NCI-H128 (cell line): ENCODE results near the gene MIEF1.

Experiments used
- DNase-seq: peaks from one replicate; lab custom pipeline; 2025; ENCODE audit not compliant: unreplicated experiment; lab: John Stamatoyannopoulos, UW

The MIEF1 gene

DNA sequence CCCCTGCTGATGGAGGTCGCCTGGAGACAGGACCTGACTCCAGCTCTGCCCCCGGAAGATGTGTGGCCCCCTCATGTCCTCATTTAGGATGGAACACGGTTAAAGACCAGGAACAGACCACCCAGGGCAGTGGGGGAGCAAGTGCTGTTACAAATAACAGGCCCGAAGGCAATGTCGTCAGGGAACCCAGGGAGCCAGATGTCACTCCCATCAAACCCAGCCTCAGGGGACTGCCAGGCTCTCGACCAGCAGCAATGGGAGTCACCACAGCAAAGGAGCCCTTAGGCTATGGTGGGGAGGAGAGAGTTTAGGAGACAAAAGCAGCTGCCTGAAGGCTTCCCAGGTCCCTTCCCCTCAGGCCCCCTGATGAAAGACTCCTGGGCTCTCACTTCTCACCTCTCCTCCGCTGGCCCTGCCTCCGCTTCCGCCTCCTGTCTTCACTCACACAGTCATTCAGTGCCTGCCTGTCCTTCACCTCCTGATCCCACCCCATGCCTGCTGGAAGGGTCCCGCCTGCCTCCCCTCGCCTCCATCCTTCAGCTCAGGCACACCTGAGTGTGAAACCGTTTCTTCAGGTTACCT, 26.1 kb downstream of the MIEF1 start:
- no peak for DNase-seq

GRCh38 chr22:39528681-39529486, 26.8 kb downstream of the MIEF1 start:
- peak; percentile 82 for DNase-seq

DNA sequence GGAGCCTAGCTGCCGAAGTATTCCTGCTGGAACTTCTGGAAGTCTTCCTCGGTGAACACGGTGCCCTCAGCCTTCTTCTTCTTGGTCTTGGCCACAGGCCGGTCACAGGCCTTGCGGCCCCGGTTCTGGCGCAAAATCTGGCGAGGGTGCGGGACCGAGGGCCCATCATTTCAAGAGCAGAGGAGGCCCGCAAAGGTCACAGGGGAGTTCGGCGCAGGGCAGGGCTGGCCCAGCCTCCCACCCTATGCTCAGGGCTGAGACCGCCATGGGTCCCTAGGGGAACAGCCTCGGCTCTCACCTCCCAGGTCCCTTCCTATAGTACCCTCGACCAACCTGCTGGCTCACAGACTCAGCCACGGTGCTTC, 27.4 kb downstream of the MIEF1 start:
- no peak for DNase-seq

DNA sequence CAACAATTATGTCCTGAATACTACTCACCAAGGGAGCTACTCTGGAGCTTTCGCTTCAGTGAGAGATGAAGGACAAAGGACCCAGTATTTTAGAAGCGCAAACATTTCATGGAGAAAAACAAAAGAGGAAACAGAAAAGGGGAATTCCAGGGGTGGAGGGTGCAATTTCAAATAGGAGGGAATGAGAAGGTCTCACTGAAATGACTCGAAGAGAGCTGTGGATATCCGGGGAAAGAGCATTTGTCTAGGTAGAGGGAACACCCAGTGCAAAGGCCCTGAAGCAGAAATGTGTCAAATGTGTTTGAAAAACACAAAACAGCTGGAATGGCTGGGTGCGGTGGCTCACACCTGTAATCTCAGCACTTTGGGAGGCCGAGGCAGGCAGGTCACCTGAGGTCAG, 28.0 kb downstream of the MIEF1 start:
- no peak for DNase-seq

DNA sequence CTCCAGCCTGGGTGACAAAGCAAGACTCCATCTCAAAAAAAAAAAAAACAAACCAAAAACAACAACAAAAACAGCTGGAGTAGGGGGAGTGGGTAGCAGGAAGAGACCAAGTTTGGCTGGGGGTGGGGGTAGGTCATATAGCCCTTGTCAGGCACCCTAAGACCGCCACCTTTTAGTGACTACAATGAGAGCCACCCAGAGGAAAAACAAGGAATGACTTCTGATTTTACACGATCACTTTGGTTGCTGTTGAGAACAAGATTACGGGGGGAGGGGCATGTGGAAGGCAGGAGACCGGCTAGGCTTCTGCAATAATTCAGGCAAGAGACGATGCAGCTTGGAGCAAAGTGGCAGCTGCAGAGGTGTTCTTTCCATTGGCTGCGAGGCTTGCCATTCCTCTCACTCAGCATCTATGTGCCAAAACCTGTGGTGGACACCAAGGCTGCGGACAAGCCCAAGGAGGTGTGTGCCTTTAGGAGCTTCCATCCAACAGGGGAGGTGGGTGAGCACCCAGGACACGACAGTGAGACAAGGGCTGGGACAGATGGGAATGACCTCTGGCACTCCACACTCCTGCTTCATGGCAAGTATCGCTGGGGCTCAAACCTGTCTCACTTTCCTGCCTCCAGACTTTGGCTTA, 28.7 kb downstream of the MIEF1 start:
- DNase-seq: no peak

- DNase-seq: peak; percentile 94
Observed at GRCh38 chr22:39532215-39533073, 30.4 kb downstream of the MIEF1 start, which contains the start of gene RPS19BP1. RPS19BP1 (minus strand) TSS chr22:39532748; CDS start chr22:39532738, 10 bp downstream.

DNA sequence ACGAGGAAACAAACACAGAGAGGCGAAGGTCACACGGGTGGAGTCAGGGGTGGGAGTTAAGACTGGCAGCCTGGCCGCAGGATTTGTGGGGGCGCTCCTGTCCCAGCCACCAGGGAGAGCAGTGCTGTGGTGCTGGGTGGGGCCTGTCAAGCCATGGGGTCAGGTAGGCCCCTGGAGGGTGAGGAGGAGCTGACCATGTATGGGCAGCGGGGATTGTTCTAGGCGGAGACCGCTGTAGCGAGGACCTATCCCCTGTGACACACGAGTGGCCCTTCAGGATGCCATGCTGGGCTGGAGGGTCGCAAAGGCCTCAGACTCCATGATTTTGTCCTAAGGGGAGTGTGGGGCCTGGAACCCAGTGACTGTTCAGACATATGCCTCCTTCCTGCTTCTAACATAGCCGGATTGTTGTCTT, 32.0 kb downstream of the MIEF1 start:
- no peak for DNase-seq

GRCh38 chr22:39534591-39535356, 32.7 kb downstream of the MIEF1 start:
- DNase-seq: peak; percentile 49

- DNase-seq: no peak
Observed at GRCh38 chr22:39535357-39535725, 33.3 kb downstream of the MIEF1 start.

DNA sequence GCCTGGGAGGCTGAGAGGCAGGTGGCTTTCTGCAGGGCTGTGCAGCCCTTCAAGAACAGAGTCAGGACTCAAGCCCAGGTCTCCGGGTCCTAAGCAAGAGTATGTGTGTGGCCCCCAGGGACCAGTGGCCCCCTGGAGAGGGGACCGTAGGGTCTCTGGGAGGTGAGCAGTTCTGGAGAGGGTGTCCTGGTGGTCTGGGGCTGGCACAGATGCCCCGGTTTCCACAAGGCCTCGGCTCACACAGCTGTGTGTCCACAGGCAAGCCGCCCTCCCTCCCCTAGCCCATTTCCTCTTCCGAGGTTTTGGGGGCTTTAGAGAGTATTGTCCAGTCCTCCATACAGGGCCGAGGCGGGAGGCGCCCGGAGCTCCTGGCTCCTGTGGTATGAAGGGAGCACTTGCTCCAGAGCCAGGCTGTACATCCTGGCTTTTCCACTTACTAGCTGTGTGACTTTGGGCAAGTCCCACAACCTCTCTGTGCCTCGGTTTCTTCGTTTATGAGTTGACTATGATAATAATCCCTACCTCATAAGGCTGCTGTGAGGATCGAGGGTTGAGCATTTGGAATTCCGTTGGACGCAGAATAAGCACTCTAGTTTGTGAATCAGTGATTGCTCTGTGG, 33.9 kb downstream of the MIEF1 start:
- no peak for DNase-seq

- no peak for DNase-seq
Observed at GRCh38 chr22:39536711-39537110, 34.6 kb downstream of the MIEF1 start.

- no peak for DNase-seq
Observed at GRCh38 chr22:39537975-39538374, 35.9 kb downstream of the MIEF1 start.

GRCh38 chr22:39543095-39543494, 41.0 kb downstream of the MIEF1 start:
- no peak for DNase-seq

DNA sequence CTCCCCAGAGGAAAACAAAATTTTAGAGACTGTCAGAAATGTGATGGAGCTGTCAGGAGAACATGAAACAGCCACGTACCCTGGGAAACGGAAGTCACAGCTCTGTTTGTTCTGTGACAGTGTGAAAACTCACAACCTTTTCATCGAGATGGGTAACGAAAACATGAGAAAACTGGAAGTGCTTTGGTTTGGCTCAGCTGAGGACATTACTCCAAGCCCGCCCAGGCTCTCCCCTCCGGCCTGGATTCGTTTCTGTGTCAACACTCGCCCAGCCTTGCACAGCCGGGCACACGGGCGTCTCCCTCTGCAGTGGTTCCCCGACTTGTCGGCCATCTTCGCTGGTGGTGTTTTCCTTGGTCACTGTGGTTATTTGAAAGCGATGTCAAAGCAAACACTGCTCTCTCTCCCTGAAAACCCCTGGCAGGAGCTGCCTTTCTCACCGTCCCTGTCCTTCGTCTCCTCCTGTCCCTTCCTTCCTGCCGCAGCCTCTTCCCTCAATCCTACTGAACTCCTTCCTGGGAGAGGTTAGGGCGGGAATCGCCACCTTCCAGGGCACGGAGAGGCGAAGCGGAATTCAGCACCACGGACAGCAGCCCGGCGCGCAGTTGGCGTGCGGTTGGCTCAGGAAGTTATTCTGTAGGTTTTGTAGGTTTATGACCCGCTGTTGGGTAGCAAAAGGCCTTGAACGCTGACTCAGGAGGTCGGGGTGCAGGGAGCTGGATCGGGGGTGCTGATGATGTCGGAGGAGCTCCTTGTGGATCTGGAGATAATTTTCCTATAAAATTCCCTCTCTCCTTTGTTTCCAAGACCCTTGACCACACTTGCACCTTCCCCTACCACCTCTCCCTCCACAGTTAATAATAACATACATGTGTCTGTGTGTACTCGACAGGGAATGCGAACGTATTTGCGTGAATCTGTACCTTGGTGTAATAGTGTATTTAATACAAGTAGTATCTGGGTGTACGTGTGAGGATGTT, 43.6 kb downstream of the MIEF1 start:
- no peak for DNase-seq

DNA sequence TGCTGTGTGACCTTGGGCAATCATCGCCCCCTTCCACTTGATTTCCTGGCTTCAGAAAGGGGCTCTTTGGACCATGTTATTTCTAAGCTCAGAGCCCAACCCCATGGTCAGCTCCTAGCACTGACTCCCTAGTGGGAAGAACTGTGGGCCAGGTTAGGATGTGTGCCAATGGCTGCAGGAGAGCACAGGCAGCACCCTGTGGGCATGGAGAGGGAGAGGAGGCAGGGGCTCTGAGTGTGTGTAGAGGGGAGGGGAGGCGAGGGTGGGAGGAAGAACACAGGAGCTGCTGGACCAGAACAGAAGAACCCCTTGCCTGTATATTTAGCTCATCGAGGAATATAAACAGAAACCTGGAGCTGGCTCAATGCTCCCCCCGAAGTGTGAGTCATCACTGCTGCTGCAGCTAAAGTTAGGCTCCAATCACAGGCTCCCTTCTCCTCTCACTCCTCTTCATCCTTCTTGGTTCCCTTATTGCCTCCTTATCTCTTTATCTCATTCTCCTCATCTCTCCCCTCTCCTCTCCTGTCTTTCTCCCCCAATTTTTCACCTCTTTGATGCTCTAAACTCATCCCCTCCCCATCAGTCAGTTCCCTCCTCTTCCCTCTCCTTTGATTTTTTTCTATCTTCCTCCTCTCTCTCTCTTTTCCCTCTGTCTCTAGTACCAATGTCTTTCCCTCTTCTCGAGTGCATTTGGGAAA, 44.9 kb downstream of the MIEF1 start:
- DNase-seq: no peak

DNA sequence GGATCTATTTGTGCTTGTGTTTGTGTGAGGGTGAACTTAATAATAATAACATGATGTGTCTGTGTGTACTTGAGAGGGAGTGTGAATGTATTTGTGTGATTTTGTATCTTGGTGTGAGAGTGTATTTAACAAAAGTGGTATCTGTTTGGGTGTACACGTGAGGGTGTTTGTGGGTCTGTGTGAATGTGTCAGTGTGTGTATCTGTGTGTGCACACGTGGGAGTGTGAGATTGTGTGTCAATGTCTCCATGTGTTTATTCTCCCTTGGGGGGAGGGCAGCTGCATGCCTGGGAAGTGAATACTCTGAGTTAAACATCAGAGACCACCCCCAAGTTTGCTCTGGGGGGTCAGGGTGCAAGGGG, 45.5 kb downstream of the MIEF1 start:
- DNase-seq: no peak

DNA sequence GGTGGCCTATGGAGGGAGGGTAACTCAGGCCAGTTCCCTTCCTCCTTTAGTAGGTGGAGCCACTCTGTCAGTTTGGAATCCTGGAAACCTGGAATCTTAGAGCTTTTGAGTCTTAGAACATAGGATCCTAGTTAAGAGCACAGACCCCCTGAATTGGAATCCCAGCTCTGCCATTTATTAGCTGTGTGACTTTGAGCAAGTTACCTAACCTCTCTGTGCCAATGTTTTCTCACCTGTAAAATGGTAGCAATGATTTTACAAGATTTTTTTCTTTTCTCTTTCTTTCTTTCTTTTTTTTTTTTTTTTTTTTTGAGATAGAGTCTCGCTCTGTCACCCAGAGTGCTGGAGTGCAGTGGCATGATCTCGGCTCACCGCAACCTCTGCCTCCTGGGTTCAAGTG, 51.3 kb downstream of the MIEF1 start:
- no peak for DNase-seq

- no peak for DNase-seq
Observed at GRCh38 chr22:39554151-39554550, 52.1 kb downstream of the MIEF1 start.
